GM12865 (cell line): ENCODE measurements around the gene PTPRN.
A peak's percentile ranks its signal among the peaks of the same experiment; 100 is the strongest.

Experiments
- DNase-seq: peaks from one replicate; pipeline ENCODE4 v3.0.0; 2010; ENCODE audit warnings: low read depth
- H3K4me3 ChIP-seq: 2 replicates; pipeline ENCODE4 v1.5.1; 2011; ENCODE audit warnings: mild to moderate bottlenecking, low read depth, low read length, control low read depth
- TF ChIP-seq, protein P1 (sequence below): IDR thresholded peaks from 2 replicates; pipeline ENCODE4 v1.5.1; 2011; ENCODE audit warnings: low read length, control low read depth, low read depth, inconsistent platforms; ENCODE audit not compliant: insufficient read depth; ENCODE audit errors: missing control alignments

Gene PTPRN

DNA sequence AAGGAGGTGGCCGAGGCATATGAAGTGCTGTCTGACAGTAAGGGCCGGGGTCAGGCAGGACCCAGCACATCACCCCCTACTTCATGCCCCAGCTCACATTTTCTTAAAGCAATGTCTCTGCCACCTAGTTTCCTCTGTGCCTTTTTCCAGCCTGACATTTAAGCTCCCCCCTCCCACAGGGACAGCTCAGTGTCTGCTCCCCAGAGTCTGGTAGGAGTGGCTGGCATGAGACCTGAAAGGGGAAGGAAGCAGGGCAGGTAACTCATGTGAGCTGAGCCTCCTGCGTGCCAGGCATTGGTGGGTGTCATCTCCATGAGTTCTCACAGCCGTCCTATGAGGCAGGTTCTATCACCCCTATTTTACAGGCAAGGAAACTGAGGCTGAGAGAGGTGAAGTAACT lies 28.6 kb downstream of the PTPRN start:
- TF ChIP-seq, protein P1, sequence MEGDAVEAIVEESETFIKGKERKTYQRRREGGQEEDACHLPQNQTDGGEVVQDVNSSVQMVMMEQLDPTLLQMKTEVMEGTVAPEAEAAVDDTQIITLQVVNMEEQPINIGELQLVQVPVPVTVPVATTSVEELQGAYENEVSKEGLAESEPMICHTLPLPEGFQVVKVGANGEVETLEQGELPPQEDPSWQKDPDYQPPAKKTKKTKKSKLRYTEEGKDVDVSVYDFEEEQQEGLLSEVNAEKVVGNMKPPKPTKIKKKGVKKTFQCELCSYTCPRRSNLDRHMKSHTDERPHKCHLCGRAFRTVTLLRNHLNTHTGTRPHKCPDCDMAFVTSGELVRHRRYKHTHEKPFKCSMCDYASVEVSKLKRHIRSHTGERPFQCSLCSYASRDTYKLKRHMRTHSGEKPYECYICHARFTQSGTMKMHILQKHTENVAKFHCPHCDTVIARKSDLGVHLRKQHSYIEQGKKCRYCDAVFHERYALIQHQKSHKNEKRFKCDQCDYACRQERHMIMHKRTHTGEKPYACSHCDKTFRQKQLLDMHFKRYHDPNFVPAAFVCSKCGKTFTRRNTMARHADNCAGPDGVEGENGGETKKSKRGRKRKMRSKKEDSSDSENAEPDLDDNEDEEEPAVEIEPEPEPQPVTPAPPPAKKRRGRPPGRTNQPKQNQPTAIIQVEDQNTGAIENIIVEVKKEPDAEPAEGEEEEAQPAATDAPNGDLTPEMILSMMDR: no peak
- no peak for DNase-seq
- H3K4me3 ChIP-seq: no peak overlapping the region

DNA sequence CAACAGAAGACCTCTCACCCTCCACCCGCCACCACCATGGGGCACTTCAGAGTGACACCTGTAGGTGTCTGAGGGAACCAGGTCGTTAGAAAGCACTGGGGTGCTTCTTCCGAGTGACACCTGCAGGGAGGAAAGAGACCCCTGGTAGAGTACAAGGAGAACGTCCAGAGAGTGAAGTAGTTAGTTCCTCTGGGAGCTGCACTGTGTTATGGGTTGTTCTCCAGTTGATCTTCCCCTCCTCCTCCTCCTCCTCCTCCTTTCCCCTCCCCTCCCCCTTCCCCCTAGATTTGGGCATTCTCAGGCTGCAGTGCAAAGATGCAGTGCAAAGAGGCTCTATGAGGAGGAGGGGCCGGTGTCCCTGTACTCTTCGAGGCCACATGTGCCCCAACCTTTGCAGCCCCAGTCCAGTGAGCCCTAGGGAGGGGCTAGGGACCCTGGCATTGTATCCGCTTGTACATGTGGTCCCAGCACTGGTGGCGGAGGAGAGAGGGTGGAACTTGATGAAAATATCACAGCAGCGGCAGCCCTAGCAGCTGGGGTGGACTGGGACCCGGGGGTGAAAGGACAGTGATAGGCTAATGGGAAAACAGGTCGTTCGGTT lies 29.2 kb downstream of the PTPRN start:
- H3K4me3 ChIP-seq: peak overlapping the region; percentile 75
- no peak for DNase-seq
- TF ChIP-seq, protein P1: peak; percentile 29

DNA sequence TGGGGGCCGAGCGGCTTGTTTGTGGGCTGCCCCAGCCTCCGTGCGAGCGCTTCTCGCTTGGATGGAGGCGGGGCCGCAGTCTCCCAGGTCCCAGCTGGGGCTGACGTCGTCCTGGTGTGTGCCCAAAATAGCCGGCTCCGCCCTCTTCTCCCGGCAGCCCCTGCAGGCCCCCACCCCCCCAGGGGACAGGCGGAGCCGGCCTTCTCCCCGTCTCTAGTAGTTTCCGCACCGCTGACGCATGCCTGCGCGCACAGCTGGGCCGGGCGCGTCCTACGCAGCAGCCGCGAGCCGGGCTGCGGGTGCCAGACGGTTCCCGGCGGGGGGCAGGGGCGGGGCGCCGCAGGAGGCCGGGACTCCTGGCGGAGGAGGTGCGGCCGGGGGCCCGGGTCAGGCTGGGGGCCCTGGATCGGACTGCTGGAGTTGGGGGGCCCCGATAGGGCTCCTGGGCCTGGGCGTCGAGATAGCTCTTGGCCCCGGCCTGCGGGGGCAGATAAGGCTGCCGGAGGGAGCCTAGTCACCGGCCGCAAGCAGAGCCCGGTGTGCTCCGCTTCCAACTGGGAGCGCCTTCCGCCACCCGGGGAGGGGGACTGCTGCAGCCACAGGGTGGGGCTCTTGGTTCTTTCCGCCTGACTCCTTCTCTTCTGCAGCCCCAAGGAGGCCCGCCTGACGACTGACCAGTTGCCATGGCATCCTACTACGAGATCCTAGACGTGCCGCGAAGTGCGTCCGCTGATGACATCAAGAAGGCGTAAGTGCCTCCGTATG lies 29.9 kb downstream of the PTPRN start, which contains the start of gene DNAJB2:
DNAJB2 (plus strand) TSS at position 216 of the 765 bp plus-strand sequence; CDS start at position 684, 468 bp downstream.
- H3K4me3 ChIP-seq: peak within 1 kb of the TSS; percentile 75
- peak; percentile 99 for DNase-seq
- TF ChIP-seq, protein P1: no peak

DNA sequence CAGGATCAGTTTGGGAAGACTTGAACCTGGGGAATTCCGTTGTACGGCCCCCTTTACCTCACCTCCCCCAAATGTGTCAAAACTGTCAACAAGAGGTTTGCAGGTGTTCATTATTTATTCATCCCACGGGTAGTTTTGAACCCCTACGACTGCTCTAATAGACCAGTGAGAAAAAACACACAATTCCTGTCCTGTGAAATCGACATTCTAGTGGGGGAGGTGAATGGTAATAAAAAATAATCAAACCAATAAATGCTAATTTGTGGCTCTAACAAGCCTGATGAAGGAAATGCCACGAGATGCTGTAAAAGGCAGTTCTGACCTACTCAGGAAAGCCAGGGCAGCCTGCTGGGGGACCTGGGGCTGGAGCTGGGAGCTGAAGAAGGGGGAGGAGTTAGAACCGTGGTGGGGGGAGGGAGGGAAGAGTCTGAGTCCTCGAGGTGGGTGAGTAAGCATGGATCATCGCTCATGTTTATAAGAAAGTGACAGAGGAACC lies 30.5 kb downstream of the PTPRN start:
- DNase-seq: peak; percentile 36
- TF ChIP-seq, protein P1: no peak
- peak overlapping the region; percentile 47 for H3K4me3 ChIP-seq

DNA sequence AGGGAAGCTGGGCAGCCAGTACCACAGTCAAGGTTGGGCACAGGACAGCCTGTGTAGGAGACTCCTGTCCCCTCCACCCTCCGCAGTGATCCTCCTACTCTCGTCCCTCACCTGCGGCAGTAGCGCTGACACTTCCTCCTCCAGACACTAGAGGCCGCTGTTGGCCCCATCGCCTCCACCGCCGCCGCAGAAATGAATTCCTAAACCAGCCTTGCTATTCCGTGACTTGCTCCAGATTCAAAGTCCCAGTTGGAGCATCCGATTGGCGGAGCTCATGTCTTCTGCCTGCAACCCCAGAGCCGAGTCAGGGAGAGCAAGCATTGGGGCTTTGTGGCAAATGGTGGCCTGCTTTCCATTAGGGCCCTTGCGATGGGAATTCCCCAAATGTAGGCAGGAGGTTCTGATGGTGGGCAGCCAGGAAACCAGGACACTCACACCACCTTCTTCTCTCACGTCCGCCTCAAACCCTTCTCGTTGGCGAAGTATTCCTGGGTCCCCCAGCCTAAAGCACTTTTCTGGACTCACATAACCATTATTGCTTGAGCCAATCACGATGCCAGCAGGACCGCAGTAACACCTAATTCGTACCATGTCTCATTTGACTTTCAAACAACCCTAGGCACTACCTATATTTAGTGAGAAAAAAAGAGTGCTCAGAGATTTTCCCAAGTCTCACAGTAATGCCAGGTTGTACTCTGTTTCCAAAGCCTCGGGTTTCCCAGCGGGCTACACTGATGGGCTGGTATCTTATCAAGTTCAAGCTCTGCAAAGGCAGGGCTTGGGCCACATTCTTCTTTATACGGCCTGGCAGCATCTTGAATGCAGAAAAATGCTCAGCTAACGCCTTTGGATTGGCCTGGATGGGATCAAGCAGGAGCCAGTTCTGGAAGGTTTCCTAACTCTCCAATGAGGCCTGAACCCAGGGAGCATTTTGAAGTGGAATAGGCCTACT lies 31.2 kb downstream of the PTPRN start:
- TF ChIP-seq, protein P1: peak; percentile 97
- H3K4me3 ChIP-seq: peak overlapping the region; percentile 47
- DNase-seq: peak; percentile 74

DNA sequence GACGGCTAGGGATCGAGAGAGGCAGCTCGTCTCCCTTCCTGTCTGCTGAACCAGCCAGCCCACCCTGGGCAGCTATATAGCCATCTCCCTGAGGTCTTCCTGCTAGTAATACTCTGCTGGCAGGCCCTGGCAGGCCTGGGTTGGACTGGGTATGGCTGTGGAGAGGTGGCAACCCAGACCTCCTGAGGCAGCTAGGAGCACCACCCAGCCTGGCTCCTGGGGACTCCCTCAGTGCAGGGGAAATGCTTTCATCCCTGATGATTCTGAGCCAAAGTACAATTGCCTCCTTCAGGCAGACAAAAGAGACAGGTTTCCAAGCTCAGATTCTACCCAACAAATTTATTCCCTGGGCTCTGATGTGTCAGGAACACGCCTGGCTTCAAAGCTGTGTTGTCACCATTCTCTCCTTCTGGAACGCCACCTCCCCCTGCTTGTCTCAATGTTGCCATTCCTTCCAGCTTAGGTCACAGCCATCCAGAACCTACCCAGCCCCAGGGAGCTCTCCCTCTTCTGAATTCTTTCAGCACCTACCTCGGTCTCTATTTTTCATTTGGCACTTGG lies 34.8 kb downstream of the PTPRN start:
- no peak for DNase-seq
- no peak overlapping the region for H3K4me3 ChIP-seq
- TF ChIP-seq, protein P1: no peak
